Measurements from ENCODE around the gene RREB1.

- TF ChIP-seq, protein P1, sequence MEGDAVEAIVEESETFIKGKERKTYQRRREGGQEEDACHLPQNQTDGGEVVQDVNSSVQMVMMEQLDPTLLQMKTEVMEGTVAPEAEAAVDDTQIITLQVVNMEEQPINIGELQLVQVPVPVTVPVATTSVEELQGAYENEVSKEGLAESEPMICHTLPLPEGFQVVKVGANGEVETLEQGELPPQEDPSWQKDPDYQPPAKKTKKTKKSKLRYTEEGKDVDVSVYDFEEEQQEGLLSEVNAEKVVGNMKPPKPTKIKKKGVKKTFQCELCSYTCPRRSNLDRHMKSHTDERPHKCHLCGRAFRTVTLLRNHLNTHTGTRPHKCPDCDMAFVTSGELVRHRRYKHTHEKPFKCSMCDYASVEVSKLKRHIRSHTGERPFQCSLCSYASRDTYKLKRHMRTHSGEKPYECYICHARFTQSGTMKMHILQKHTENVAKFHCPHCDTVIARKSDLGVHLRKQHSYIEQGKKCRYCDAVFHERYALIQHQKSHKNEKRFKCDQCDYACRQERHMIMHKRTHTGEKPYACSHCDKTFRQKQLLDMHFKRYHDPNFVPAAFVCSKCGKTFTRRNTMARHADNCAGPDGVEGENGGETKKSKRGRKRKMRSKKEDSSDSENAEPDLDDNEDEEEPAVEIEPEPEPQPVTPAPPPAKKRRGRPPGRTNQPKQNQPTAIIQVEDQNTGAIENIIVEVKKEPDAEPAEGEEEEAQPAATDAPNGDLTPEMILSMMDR (IDR thresholded peaks at IDR 0.05; ENCODE audit: borderline replicate concordance, extremely low read depth, low read length, poor library complexity, severe bottlenecking): no peak
- no peak for TF ChIP-seq EZH2 (IDR thresholded peaks at IDR 0.05; ENCODE audit: borderline replicate concordance, low read depth, low read length, severe bottlenecking)
These were observed 14.9 kb downstream of the RREB1 start for GRCh38 chr6:7122684-7123083.
